Measurements from ENCODE around the gene KBTBD12. TPM values are rescaled to one million over a fixed set of nuclear protein-coding genes. Genes with fewer than 3 reads are reported as not detected.

The KBTBD12 gene
- total RNA-seq, 3 donors from 2014 or later (not counting 1 experiment from before 2014, with no cell fraction given), result 0.12 TPM; not detected in 2

- peaks cover 6 to 12% of the 10 kb centered on the region in 2 donors for H3K27me3 Mint-ChIP-seq (ENCODE audit: low read depth in 2 of 2)
- Histone ChIP-seq H3K27me3 (ENCODE audit: control insufficient read depth, insufficient read depth, low read length) (no peaks in the 10 kb centered on the region), H3K9me3 (ENCODE audit: control insufficient read depth, insufficient read depth, low read length) (no peaks in the 10 kb centered on the region), H3K4me3 (ENCODE audit: low read length) (no peak overlapping the region), H3K27ac (ENCODE audit: low read length) (no peak overlapping the region), H3K36me3 (ENCODE audit: control insufficient read depth, insufficient read depth, low read length) (no peaks in the 10 kb centered on the region), H3K4me1 (ENCODE audit: control insufficient read depth, insufficient read depth, low read length) (no peaks in the 10 kb centered on the region)
- DNase-seq (no peak), ATAC-seq (no peak)
- H3K4me3 Mint-ChIP-seq, result no peak overlapping the region
- TF ChIP-seq CTCF (IDR thresholded peaks at IDR 0.05), result no peak
- H3K36me3 Mint-ChIP-seq, result no peaks in the 10 kb centered on the region
- intact Hi-C loops (cut with micrococcal nuclease), result no loop called here
- 100% methylated on average over 2 of the region's 3 CpGs for WGBS (ENCODE audit: insufficient coverage)
- H3K27ac Mint-ChIP-seq, result no peak overlapping the region
- no peaks in the 10 kb centered on the region for H3K9me3 Mint-ChIP-seq
- no peaks in the 10 kb centered on the region for H3K4me1 Mint-ChIP-seq
Measured at GRCh38 chr3:128014548-128014947, 99.5 kb downstream of the KBTBD12 start.

GRCh38 chr3:128016502-128016901 is 101.5 kb downstream of the KBTBD12 start:
- DNase-seq (no peak), ATAC-seq (no peak)
- Mint-ChIP-seq H3K27ac (no peak overlapping the region), H3K4me3 (no peak overlapping the region), H3K4me1 (no peaks in the 10 kb centered on the region), H3K27me3 (ENCODE audit: low read depth in 2 of 2) (peaks cover under 1 to 2% of the 10 kb centered on the region in 2 donors), H3K9me3 (no peaks in the 10 kb centered on the region), H3K36me3 (no peaks in the 10 kb centered on the region)
- Histone ChIP-seq H3K4me1 (ENCODE audit: control insufficient read depth, insufficient read depth, low read length) (no peaks in the 10 kb centered on the region), H3K36me3 (ENCODE audit: control insufficient read depth, insufficient read depth, low read length) (no peaks in the 10 kb centered on the region), H3K9me3 (ENCODE audit: control insufficient read depth, insufficient read depth, low read length) (no peaks in the 10 kb centered on the region), H3K4me3 (ENCODE audit: low read length) (no peak overlapping the region), H3K27me3 (ENCODE audit: control insufficient read depth, insufficient read depth, low read length) (no peaks in the 10 kb centered on the region), H3K27ac (ENCODE audit: low read length) (no peak overlapping the region)
- intact Hi-C loops (cut with micrococcal nuclease), result no loop called here
- TF ChIP-seq CTCF (IDR thresholded peaks at IDR 0.05), result no peak
- 92% methylated on average over 1 of the region's 1 CpG for WGBS (ENCODE audit: insufficient coverage)

- H3K9me3 Mint-ChIP-seq, result no peaks in the 10 kb centered on the region
Measured at GRCh38 chr3:128021768-128022372, 106.8 kb downstream of the KBTBD12 start.

More at GRCh38 chr3:128021768-128022372, 106.8 kb downstream of the KBTBD12 start:
- peaks cover 17 to 29% of the 10 kb centered on the region in 2 donors for H3K27me3 Mint-ChIP-seq (ENCODE audit: low read depth in 2 of 2)
- ATAC-seq, result no peak
- DNase-seq, result no peak
- no peak overlapping the region for H3K4me3 Mint-ChIP-seq
- no peaks in the 10 kb centered on the region for H3K36me3 Mint-ChIP-seq
- no peaks in the 10 kb centered on the region for H3K4me1 Mint-ChIP-seq
- Histone ChIP-seq H3K4me1 (ENCODE audit: control insufficient read depth, insufficient read depth, low read length) (no peaks in the 10 kb centered on the region), H3K9me3 (ENCODE audit: control insufficient read depth, insufficient read depth, low read length) (no peaks in the 10 kb centered on the region), H3K4me3 (ENCODE audit: low read length) (no peak overlapping the region), H3K27me3 (ENCODE audit: control insufficient read depth, insufficient read depth, low read length) (no peaks in the 10 kb centered on the region), H3K27ac (ENCODE audit: low read length) (no peak overlapping the region), H3K36me3 (ENCODE audit: control insufficient read depth, insufficient read depth, low read length) (no peaks in the 10 kb centered on the region)
- intact Hi-C loops (cut with micrococcal nuclease), result no loop called here
- no peak for TF ChIP-seq CTCF (IDR thresholded peaks at IDR 0.05)
- 83% methylated on average over 10 of the region's 10 CpGs for WGBS (ENCODE audit: insufficient coverage)
- H3K27ac Mint-ChIP-seq, result no peak overlapping the region

All from natural killer cell (primary cell).